WTC11 (cell line): ENCODE measurements around the gene C10orf90.

Source experiments
- ATF2 ChIP-seq: sonication (generic); formaldehyde crosslinking; IDR thresholded peaks from 2 replicates; pipeline ENCODE4 v1.8.1; 2022; ENCODE audit warnings: low read depth, missing genetic modification reagents, borderline replicate concordance
- ATF6 ChIP-seq: sonication (generic); formaldehyde crosslinking; IDR thresholded peaks from 2 replicates; pipeline ENCODE4 v1.8.1; 2023; ENCODE audit warnings: mild to moderate bottlenecking, missing genetic modification reagents
- CTCF ChIP-seq: fragments of 200-600 bp; IDR thresholded peaks from 2 replicates; pipeline ENCODE4 v1.8.0; 2022; ENCODE audit warnings: antibody characterized with exemption
- ELF4 ChIP-seq: sonication (generic); formaldehyde crosslinking; IDR thresholded peaks from 2 replicates; pipeline ENCODE4 v1.8.1; 2022; ENCODE audit warnings: low read depth, mild to moderate bottlenecking, moderate library complexity, missing genetic modification reagents
- MAX ChIP-seq: sonication (generic); formaldehyde crosslinking; IDR thresholded peaks from 2 replicates; pipeline ENCODE4 v1.8.0; 2022; ENCODE audit warnings: mild to moderate bottlenecking, missing genetic modification reagents
- RELA ChIP-seq: sonication (generic); formaldehyde crosslinking; IDR thresholded peaks from 2 replicates; pipeline ENCODE4 v1.8.1; 2022; ENCODE audit warnings: missing genetic modification reagents, mild to moderate bottlenecking, borderline replicate concordance
- SMAD3 ChIP-seq: sonication (generic); formaldehyde crosslinking; IDR thresholded peaks from 2 replicates; pipeline ENCODE4 v1.8.0; 2022; ENCODE audit warnings: missing genetic modification reagents, mild to moderate bottlenecking, borderline replicate concordance
- SP1 ChIP-seq: sonication (generic); formaldehyde crosslinking; conservative IDR thresholded peaks from 2 replicates; pipeline ENCODE4 v1.8.1; 2022; ENCODE audit warnings: missing genetic modification reagents
- TCF7 ChIP-seq: sonication (generic); formaldehyde crosslinking; IDR thresholded peaks from 2 replicates; pipeline ENCODE4 v1.8.0; 2022; ENCODE audit warnings: mild to moderate bottlenecking, low read depth, missing genetic modification reagents, moderate library complexity
- USF2 ChIP-seq: sonication (generic); formaldehyde crosslinking; IDR thresholded peaks from 2 replicates; pipeline ENCODE4 v1.8.1; 2023; ENCODE audit warnings: mild to moderate bottlenecking, missing genetic modification reagents, moderate library complexity
- ZNF138 ChIP-seq: sonication (generic); formaldehyde crosslinking; conservative IDR thresholded peaks from 2 replicates; pipeline ENCODE4 v1.8.1; 2022; ENCODE audit warnings: mild to moderate bottlenecking, moderate library complexity, missing genetic modification reagents
- TF ChIP-seq, protein P1 (sequence below): sonication (generic); formaldehyde crosslinking; conservative IDR thresholded peaks from 2 replicates; pipeline ENCODE4 v1.8.1; 2022; ENCODE audit warnings: mild to moderate bottlenecking, missing genetic modification reagents

DNA sequence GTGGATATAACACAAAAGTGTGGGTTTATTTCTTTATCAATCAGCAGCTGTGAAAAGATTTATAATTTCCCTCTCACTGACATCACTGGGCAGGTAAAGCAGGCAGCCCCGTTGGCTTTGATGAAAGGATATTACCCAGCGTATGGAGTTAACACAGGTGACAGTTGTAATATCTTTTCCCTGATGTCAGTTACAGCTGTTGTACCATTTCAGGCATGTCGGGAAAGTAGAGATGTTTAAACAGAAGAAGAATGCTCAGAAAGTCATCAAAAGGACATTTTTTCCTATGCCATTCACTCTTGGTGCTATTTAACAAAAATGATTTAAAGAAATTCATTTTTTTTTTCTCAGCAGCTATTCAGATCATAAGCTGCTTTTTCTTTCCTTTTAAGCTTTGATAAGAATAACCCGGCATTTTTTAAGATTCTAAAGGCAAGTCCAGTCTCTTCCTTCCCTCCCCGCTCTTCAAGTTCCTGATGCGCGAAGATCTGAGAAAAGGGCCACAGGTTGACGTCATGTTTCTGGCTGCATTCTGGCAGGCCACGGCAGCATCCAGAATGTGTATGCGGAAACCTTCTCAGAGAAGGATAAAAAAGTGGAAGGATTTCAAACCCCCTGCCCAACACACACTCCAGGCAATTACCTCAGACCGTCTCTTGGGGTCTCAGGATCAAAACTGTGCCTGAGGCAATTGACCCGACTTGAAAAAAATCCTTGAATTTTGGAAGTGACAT is 249.8 kb downstream of the C10orf90 start:
- no peak for TF ChIP-seq CTCF
- TF ChIP-seq USF2 (CRISPR knock-in tag), result no peak
- TF ChIP-seq TCF7 (CRISPR knock-in tag), result no peak
- no peak for TF ChIP-seq ATF6 (CRISPR knock-in tag)
- TF ChIP-seq SP1 (CRISPR knock-in tag), result no peak
- TF ChIP-seq ATF2 (CRISPR knock-in tag), result no peak
- TF ChIP-seq ZNF138, result no peak
- TF ChIP-seq SMAD3 (CRISPR knock-in tag), result no peak
- TF ChIP-seq, protein P1, sequence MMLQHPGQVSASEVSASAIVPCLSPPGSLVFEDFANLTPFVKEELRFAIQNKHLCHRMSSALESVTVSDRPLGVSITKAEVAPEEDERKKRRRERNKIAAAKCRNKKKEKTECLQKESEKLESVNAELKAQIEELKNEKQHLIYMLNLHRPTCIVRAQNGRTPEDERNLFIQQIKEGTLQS, result no peak
- no peak for TF ChIP-seq RELA (CRISPR knock-in tag)
- TF ChIP-seq MAX, result no peak
- no peak for TF ChIP-seq ELF4 (CRISPR knock-in tag)
